Central memory CD8-positive, alpha-beta T cell (primary cell): ENCODE data around the gene RPP40.
"Not testable (repeated sequence)": the region's sequence is repeated elsewhere in the genome, so short reads cannot be mapped to it uniquely, and the experiment has no call there.

Experiments used
- ATAC-seq: fragments of 150-1000 bp; cut with Tn5 transposase; replicated peaks from 2 replicates; pipeline ENCODE4 v1.10.0; 2022; ENCODE audit warnings: mild to moderate bottlenecking, moderate FRiP score, moderate number of reproducible peaks; ENCODE audit not compliant: poor library complexity, severe bottlenecking; ENCODE audit errors: extremely low read depth
- DNase-seq, 2 donors: peaks; one replicate each; pipeline ENCODE4 v3.0.0; 2021; ENCODE audit warnings: low spot score in 2 of 2
- H3K27ac Mint-ChIP-seq: one replicate; pipeline ENCODE4 v1.8.0; 2022; ENCODE audit warnings: low read depth, mild to moderate bottlenecking, moderate library complexity, mixed read lengths
- H3K27me3 Mint-ChIP-seq: one replicate; pipeline ENCODE4 v1.8.0; 2022; ENCODE audit warnings: mixed read lengths
- H3K36me3 Mint-ChIP-seq: one replicate; pipeline ENCODE4 v1.8.0; 2022; ENCODE audit warnings: mild to moderate bottlenecking, moderate library complexity, mixed read lengths; ENCODE audit not compliant: insufficient read depth
- H3K4me1 Mint-ChIP-seq: one replicate; pipeline ENCODE4 v1.8.0; 2022; ENCODE audit warnings: mixed read lengths
- H3K4me3 Mint-ChIP-seq: one replicate; pipeline ENCODE4 v1.8.0; 2022; ENCODE audit warnings: mild to moderate bottlenecking, moderate library complexity, mixed read lengths
- H3K9me3 Mint-ChIP-seq: one replicate; pipeline ENCODE4 v1.8.0; 2022; ENCODE audit warnings: mixed read lengths

Gene RPP40

GRCh38 chr6:5003604-5004372 lies at the start of gene RPP40:
TSS of gene RPP40 (minus strand) at chr6:5004037. CDS start at chr6:5004002, 35 bp downstream.
- H3K9me3 Mint-ChIP-seq, result no peaks in the 10 kb centered on the region
- peaks cover 8% of the 10 kb centered on the region for H3K4me1 Mint-ChIP-seq
- peak; percentile 96 to 99 for DNase-seq
- peaks cover 9% of the 10 kb centered on the region for H3K36me3 Mint-ChIP-seq
- H3K27me3 Mint-ChIP-seq, result no peaks in the 10 kb centered on the region
- H3K27ac Mint-ChIP-seq, result peak within 1 kb of the TSS; percentile 82
- H3K4me3 Mint-ChIP-seq, result peak within 1 kb of the TSS; percentile 85
- ATAC-seq, result peak; percentile 94

- no peak for ATAC-seq
- Mint-ChIP-seq H3K27ac (no peak overlapping the region), H3K4me3 (no peak overlapping the region), H3K36me3 (no peaks in the 10 kb centered on the region), H3K4me1 (no peaks in the 10 kb centered on the region), H3K9me3 (peaks cover 19% of the 10 kb centered on the region), H3K27me3 (peaks cover 39% of the 10 kb centered on the region)
- DNase-seq, result no peak
These were observed 49.2 kb upstream of the RPP40 start for GRCh38 chr6:5053038-5053437.

GRCh38 chr6:5051394-5051793 lies 47.6 kb upstream of the RPP40 start:
- ATAC-seq, result no peak
- no peak overlapping the region for H3K27ac Mint-ChIP-seq
- H3K27me3 Mint-ChIP-seq, result peaks cover 46% of the 10 kb centered on the region
- H3K4me1 Mint-ChIP-seq, result no peaks in the 10 kb centered on the region
- peaks cover 19% of the 10 kb centered on the region for H3K9me3 Mint-ChIP-seq
- no peaks in the 10 kb centered on the region for H3K36me3 Mint-ChIP-seq
- no peak overlapping the region for H3K4me3 Mint-ChIP-seq
- no peak for DNase-seq

GRCh38 chr6:5050009-5050408 lies 46.2 kb upstream of the RPP40 start:
- Mint-ChIP-seq H3K4me3 (no peak overlapping the region), H3K9me3 (peaks cover 19% of the 10 kb centered on the region), H3K27me3 (peaks cover 46% of the 10 kb centered on the region), H3K27ac (no peak overlapping the region), H3K36me3 (no peaks in the 10 kb centered on the region), H3K4me1 (no peaks in the 10 kb centered on the region)
- ATAC-seq (no peak), DNase-seq (no peak)

- H3K4me1 Mint-ChIP-seq, result no peaks in the 10 kb centered on the region
- H3K9me3 Mint-ChIP-seq, result peaks cover 15% of the 10 kb centered on the region
- DNase-seq (no peak), ATAC-seq (no peak)
- H3K36me3 Mint-ChIP-seq, result no peaks in the 10 kb centered on the region
- no peak overlapping the region for H3K27ac Mint-ChIP-seq
- peaks cover 26% of the 10 kb centered on the region for H3K27me3 Mint-ChIP-seq
- no peak overlapping the region for H3K4me3 Mint-ChIP-seq
These were observed 42.6 kb upstream of the RPP40 start for GRCh38 chr6:5046430-5046829.

- no peaks in the 10 kb centered on the region for H3K4me1 Mint-ChIP-seq
- ATAC-seq (no peak), DNase-seq (no peak)
- peaks cover 16% of the 10 kb centered on the region for H3K27me3 Mint-ChIP-seq
- peaks cover 6% of the 10 kb centered on the region for H3K9me3 Mint-ChIP-seq
- H3K4me3 Mint-ChIP-seq, result no peak overlapping the region
- H3K27ac Mint-ChIP-seq, result no peak overlapping the region
- no peaks in the 10 kb centered on the region for H3K36me3 Mint-ChIP-seq
These were observed 41.6 kb upstream of the RPP40 start for GRCh38 chr6:5045416-5045815.

- no peak overlapping the region for H3K4me3 Mint-ChIP-seq
- peaks cover 15% of the 10 kb centered on the region for H3K27me3 Mint-ChIP-seq
- H3K9me3 Mint-ChIP-seq, result peaks cover 6% of the 10 kb centered on the region
- no peaks in the 10 kb centered on the region for H3K4me1 Mint-ChIP-seq
- H3K27ac Mint-ChIP-seq, result no peak overlapping the region
- DNase-seq (no peak), ATAC-seq (no peak)
- H3K36me3 Mint-ChIP-seq, result no peaks in the 10 kb centered on the region
These were observed 41.0 kb upstream of the RPP40 start for GRCh38 chr6:5044866-5045265.

- Mint-ChIP-seq H3K9me3 (no peaks in the 10 kb centered on the region), H3K4me3 (no peak overlapping the region), H3K36me3 (no peaks in the 10 kb centered on the region), H3K27ac (no peak overlapping the region), H3K4me1 (no peaks in the 10 kb centered on the region), H3K27me3 (peaks cover 4% of the 10 kb centered on the region)
- ATAC-seq (no peak), DNase-seq (no peak)
These were observed 38.6 kb upstream of the RPP40 start for GRCh38 chr6:5042436-5042835.

GRCh38 chr6:5041955-5042354 lies 38.1 kb upstream of the RPP40 start:
- Mint-ChIP-seq H3K4me1 (no peaks in the 10 kb centered on the region), H3K4me3 (no peak overlapping the region), H3K27ac (no peak overlapping the region), H3K27me3 (no peaks in the 10 kb centered on the region), H3K9me3 (no peaks in the 10 kb centered on the region), H3K36me3 (no peaks in the 10 kb centered on the region)
- ATAC-seq (no peak), DNase-seq (no peak)

GRCh38 chr6:5036269-5036668 lies 32.4 kb upstream of the RPP40 start:
- no peak overlapping the region for H3K4me3 Mint-ChIP-seq
- no peaks in the 10 kb centered on the region for H3K27me3 Mint-ChIP-seq
- ATAC-seq (no peak), DNase-seq (no peak)
- H3K36me3 Mint-ChIP-seq, result no peaks in the 10 kb centered on the region
- no peaks in the 10 kb centered on the region for H3K9me3 Mint-ChIP-seq
- H3K27ac Mint-ChIP-seq, result no peak overlapping the region
- H3K4me1 Mint-ChIP-seq, result no peaks in the 10 kb centered on the region

- H3K27ac Mint-ChIP-seq, result no peak overlapping the region
- DNase-seq (no peak), ATAC-seq (no peak)
- H3K9me3 Mint-ChIP-seq, result no peaks in the 10 kb centered on the region
- H3K4me3 Mint-ChIP-seq, result no peak overlapping the region
- no peaks in the 10 kb centered on the region for H3K27me3 Mint-ChIP-seq
- no peaks in the 10 kb centered on the region for H3K36me3 Mint-ChIP-seq
- peaks cover 7% of the 10 kb centered on the region for H3K4me1 Mint-ChIP-seq
These were observed 30.9 kb upstream of the RPP40 start for GRCh38 chr6:5034736-5035135.

- H3K9me3 Mint-ChIP-seq, result no peaks in the 10 kb centered on the region
- H3K36me3 Mint-ChIP-seq, result no peaks in the 10 kb centered on the region
- H3K4me1 Mint-ChIP-seq, result peaks cover 7% of the 10 kb centered on the region
- no peak overlapping the region for H3K27ac Mint-ChIP-seq
- H3K4me3 Mint-ChIP-seq, result no peak overlapping the region
- ATAC-seq (no peak), DNase-seq (no peak)
- no peaks in the 10 kb centered on the region for H3K27me3 Mint-ChIP-seq
These were observed 30.5 kb upstream of the RPP40 start for GRCh38 chr6:5034328-5034727.

GRCh38 chr6:5033214-5033904 lies 29.5 kb upstream of the RPP40 start:
- H3K27me3 Mint-ChIP-seq, H3K4me3 Mint-ChIP-seq, H3K4me1 Mint-ChIP-seq, H3K27ac Mint-ChIP-seq, H3K36me3 Mint-ChIP-seq, H3K9me3 Mint-ChIP-seq, ATAC-seq, DNase-seq: not testable (repeated sequence)
